ENCODE data around the gene TAX1BP3. TPM values are rescaled to one million over a fixed set of nuclear protein-coding genes. Genes with fewer than 3 reads are reported as not detected.

Gene TAX1BP3
- total and polyA plus RNA-seq, 2 experiments from 2014 or later, result 98.7 to 134 TPM

DNA sequence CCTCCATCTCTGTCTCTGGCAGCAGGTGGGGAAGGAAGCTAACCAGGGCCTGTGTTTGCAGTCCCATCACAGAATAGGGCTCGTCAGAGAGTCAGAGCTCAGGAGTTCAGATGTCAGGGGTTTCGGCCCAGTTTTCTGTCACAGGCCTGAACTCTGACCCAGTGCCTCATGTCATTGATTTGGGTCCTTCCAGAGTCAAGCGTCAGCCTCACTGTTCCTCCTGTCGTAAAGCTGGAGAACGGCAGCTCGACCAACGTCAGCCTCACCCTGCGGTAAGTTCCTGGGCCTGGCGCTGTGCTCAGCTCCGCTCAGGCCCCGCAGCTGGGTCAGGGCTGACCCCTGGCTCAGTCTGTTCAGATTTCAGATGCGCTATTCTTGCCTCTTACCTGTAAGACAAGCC is 21.1 kb downstream of the TAX1BP3 start (continued):
- TF ChIP-seq CTCF (conservative IDR thresholded peaks at IDR 0.05; ENCODE audit: low read depth in 2 of 2) (no peak), NANOG (IDR thresholded peaks at IDR 0.05; ENCODE audit: borderline replicate concordance) (no peak), ZNF114 (CRISPR knock-in tag; IDR thresholded peaks at IDR 0.05) (no peak), EZH2phosphoT487 (IDR thresholded peaks at IDR 0.05; ENCODE audit: unreplicated experiment) (no peak), JUNB (IDR thresholded peaks at IDR 0.05; ENCODE audit: unreplicated experiment) (no peak), STAT1 (IDR thresholded peaks at IDR 0.05; ENCODE audit: unreplicated experiment) (no peak), POLR2AphosphoS5 (IDR thresholded peaks at IDR 0.05; ENCODE audit: low read depth) (no peak)
- TF ChIP-seq, protein P1, sequence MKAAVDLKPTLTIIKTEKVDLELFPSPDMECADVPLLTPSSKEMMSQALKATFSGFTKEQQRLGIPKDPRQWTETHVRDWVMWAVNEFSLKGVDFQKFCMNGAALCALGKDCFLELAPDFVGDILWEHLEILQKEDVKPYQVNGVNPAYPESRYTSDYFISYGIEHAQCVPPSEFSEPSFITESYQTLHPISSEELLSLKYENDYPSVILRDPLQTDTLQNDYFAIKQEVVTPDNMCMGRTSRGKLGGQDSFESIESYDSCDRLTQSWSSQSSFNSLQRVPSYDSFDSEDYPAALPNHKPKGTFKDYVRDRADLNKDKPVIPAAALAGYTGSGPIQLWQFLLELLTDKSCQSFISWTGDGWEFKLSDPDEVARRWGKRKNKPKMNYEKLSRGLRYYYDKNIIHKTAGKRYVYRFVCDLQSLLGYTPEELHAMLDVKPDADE (IDR thresholded peaks at IDR 0.05), result no peak

DNA sequence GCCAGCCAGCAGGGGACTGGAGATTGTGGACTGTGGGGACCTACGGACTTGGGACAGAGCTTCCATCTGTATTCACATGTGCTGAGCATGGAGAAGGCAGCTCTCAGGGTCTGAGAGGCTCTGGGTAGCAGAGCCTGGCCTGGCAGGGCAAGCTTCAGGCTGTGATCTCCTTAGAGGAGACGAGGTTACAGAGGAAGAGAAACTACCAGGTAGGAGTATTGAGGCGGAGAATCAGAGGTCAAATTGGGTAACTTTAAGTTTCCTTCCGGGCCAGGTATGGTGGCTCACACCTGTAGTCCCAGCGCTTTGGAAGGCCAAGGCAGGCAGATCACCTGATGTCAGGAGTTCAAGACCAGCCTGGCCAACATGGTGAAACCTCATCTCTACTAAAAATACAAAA is 23.1 kb downstream of the TAX1BP3 start:
- no peak overlapping the region for H3K27ac Mint-ChIP-seq
- TF ChIP-seq JUNB (IDR thresholded peaks at IDR 0.05; ENCODE audit: unreplicated experiment), result no peak
- no peak for TF ChIP-seq POLR2AphosphoS5 (IDR thresholded peaks at IDR 0.05; ENCODE audit: low read depth)
- TF ChIP-seq REST (IDR thresholded peaks at IDR 0.05; ENCODE audit: unreplicated experiment), result no peak
- no peak for TF ChIP-seq CREB1 (CRISPR knock-in tag; IDR thresholded peaks at IDR 0.05; ENCODE audit: low read depth)
- H2AFZ ChIP-seq, result no peak overlapping the region
- H3K27ac ChIP-seq (ENCODE audit: low read depth), result no peak overlapping the region
- no peak for DNase-seq (ENCODE audit: low spot score)
- H4K20me1 ChIP-seq (replicated peaks; ENCODE audit: insufficient read depth), result no peaks in the 10 kb centered on the region
- no peak overlapping the region for H3K4me3 ChIP-seq
- H3K79me2 ChIP-seq (replicated peaks; ENCODE audit: insufficient read depth), result no peaks in the 10 kb centered on the region
- peaks cover under 1% of the 10 kb centered on the region for H3K4me1 Mint-ChIP-seq
- peaks cover 5% of the 10 kb centered on the region; the same call in 1 of the 2 replicates for H3K4me1 ChIP-seq (ENCODE audit: insufficient read depth)
- H3K4me3 Mint-ChIP-seq, result no peak overlapping the region
- H3K36me3 Mint-ChIP-seq (ENCODE audit: low read depth), result peaks cover 13% of the 10 kb centered on the region; the same call in 2 of the 3 replicates
- H3K27me3 Mint-ChIP-seq (ENCODE audit: insufficient read depth, low read depth, poor library complexity), result peaks cover 2% of the 10 kb centered on the region
- ATAC-seq, result no peak
- no peaks in the 10 kb centered on the region for H3K9me2 ChIP-seq (ENCODE audit: insufficient read depth)
- no peaks in the 10 kb centered on the region for H3K27me3 ChIP-seq (ENCODE audit: insufficient read depth)
- H3K4me2 ChIP-seq, result no peak overlapping the region
- H3K36me3 ChIP-seq (ENCODE audit: insufficient read depth), result no peaks in the 10 kb centered on the region
- H3K9me3 Mint-ChIP-seq, result no peaks in the 10 kb centered on the region
- no peaks in the 10 kb centered on the region for H3F3A ChIP-seq (replicated peaks; ENCODE audit: low read depth)

Data from GM23338 (cell line).